ENCODE results near the gene PSEN1.

PSEN1 gene

GRCh38 chr14:73264885-73265720, 128.8 kb downstream of the PSEN1 start:
- 90% methylated on average over 18 of the region's 18 CpGs for WGBS
- Histone ChIP-seq H3K9me3 (ENCODE audit: insufficient read depth, low read depth, low read length) (no peaks in the 10 kb centered on the region), H3K36me3 (ENCODE audit: insufficient read depth, low read length) (peaks cover 8% of the 10 kb centered on the region; the same call in 1 of the 2 replicates), H3K27ac (ENCODE audit: low read depth, low read length) (no peak overlapping the region), H3K4me3 (ENCODE audit: low read length) (no peak overlapping the region), H3K4me1 (ENCODE audit: insufficient read depth, low read length) (no peaks in the 10 kb centered on the region), H3K9ac (ENCODE audit: low read depth, low read length) (no peak overlapping the region), H3K27me3 (ENCODE audit: insufficient read depth, low read length) (no peaks in the 10 kb centered on the region)

GRCh38 chr14:73265721-73266046, 129.4 kb downstream of the PSEN1 start:
- 92% methylated on average over 3 of the region's 3 CpGs for WGBS
- H3K36me3 ChIP-seq (ENCODE audit: insufficient read depth, low read length) = peaks cover 8% of the 10 kb centered on the region; the same call in 1 of the 2 replicates
- no peaks in the 10 kb centered on the region for H3K4me1 ChIP-seq (ENCODE audit: insufficient read depth, low read length)
- no peak overlapping the region for H3K27ac ChIP-seq (ENCODE audit: low read depth, low read length)
- H3K9ac ChIP-seq (ENCODE audit: low read depth, low read length) = no peak overlapping the region
- H3K27me3 ChIP-seq (ENCODE audit: insufficient read depth, low read length) = 0 out of 2 replicates have a peak, but pooled peaks cover 6% of the 10 kb centered on the region
- H3K9me3 ChIP-seq (ENCODE audit: insufficient read depth, low read depth, low read length) = no peaks in the 10 kb centered on the region
- no peak overlapping the region for H3K4me3 ChIP-seq (ENCODE audit: low read length)

- H3K36me3 ChIP-seq (ENCODE audit: insufficient read depth, low read length) = peaks cover 8% of the 10 kb centered on the region; the same call in 1 of the 2 replicates
- no peaks in the 10 kb centered on the region for H3K9me3 ChIP-seq (ENCODE audit: insufficient read depth, low read depth, low read length)
- H3K27ac ChIP-seq (ENCODE audit: low read depth, low read length) = no peak overlapping the region
- no peaks in the 10 kb centered on the region for H3K4me1 ChIP-seq (ENCODE audit: insufficient read depth, low read length)
- H3K27me3 ChIP-seq (ENCODE audit: insufficient read depth, low read length) = 0 out of 2 replicates have a peak, but pooled peaks cover 6% of the 10 kb centered on the region
- 95% methylated on average over 7 of the region's 7 CpGs for WGBS
- H3K4me3 ChIP-seq (ENCODE audit: low read length) = no peak overlapping the region
- no peak overlapping the region for H3K9ac ChIP-seq (ENCODE audit: low read depth, low read length)
Measured at GRCh38 chr14:73266317-73266716, 130.0 kb downstream of the PSEN1 start.

GRCh38 chr14:73267474-73267873, 131.2 kb downstream of the PSEN1 start:
- H3K27me3 ChIP-seq (ENCODE audit: insufficient read depth, low read length) = 0 out of 2 replicates have a peak, but pooled peaks cover 6% of the 10 kb centered on the region

GRCh38 chr14:73269729-73270531, 133.6 kb downstream of the PSEN1 start:
- peak overlapping the region; percentile 40 for H3K4me3 ChIP-seq (ENCODE audit: low read length)
- H3K27ac ChIP-seq (ENCODE audit: low read depth, low read length) = no peak overlapping the region
- peak overlapping the region; percentile 42 for H3K9ac ChIP-seq (ENCODE audit: low read depth, low read length)

More at GRCh38 chr14:73267474-73267873, 131.2 kb downstream of the PSEN1 start:
- Histone ChIP-seq H3K9me3 (ENCODE audit: insufficient read depth, low read depth, low read length) (no peaks in the 10 kb centered on the region), H3K9ac (ENCODE audit: low read depth, low read length) (no peak overlapping the region), H3K27ac (ENCODE audit: low read depth, low read length) (no peak overlapping the region), H3K4me1 (ENCODE audit: insufficient read depth, low read length) (no peaks in the 10 kb centered on the region), H3K36me3 (ENCODE audit: insufficient read depth, low read length) (peaks cover 8% of the 10 kb centered on the region; the same call in 1 of the 2 replicates), H3K4me3 (ENCODE audit: low read length) (no peak overlapping the region)
- 97% methylated on average over 6 of the region's 6 CpGs for WGBS

GRCh38 chr14:73272393-73272792, 136.1 kb downstream of the PSEN1 start:
- H3K27ac ChIP-seq (ENCODE audit: low read depth, low read length) = no peak overlapping the region
- no peak overlapping the region for H3K9ac ChIP-seq (ENCODE audit: low read depth, low read length)
- 0 out of 2 replicates have a peak, but pooled peaks cover 6% of the 10 kb centered on the region for H3K27me3 ChIP-seq (ENCODE audit: insufficient read depth, low read length)
- no peaks in the 10 kb centered on the region for H3K4me1 ChIP-seq (ENCODE audit: insufficient read depth, low read length)
- WGBS = 92% methylated on average over 6 of the region's 6 CpGs
- H3K9me3 ChIP-seq (ENCODE audit: insufficient read depth, low read depth, low read length) = no peaks in the 10 kb centered on the region
- no peak overlapping the region for H3K4me3 ChIP-seq (ENCODE audit: low read length)
- H3K36me3 ChIP-seq (ENCODE audit: insufficient read depth, low read length) = peaks cover 39% of the 10 kb centered on the region

More at GRCh38 chr14:73269729-73270531, 133.6 kb downstream of the PSEN1 start:
- WGBS = 79% methylated on average over 48 of the region's 48 CpGs
- Histone ChIP-seq H3K4me1 (ENCODE audit: insufficient read depth, low read length) (no peaks in the 10 kb centered on the region), H3K36me3 (ENCODE audit: insufficient read depth, low read length) (peaks cover 18% of the 10 kb centered on the region), H3K9me3 (ENCODE audit: insufficient read depth, low read depth, low read length) (no peaks in the 10 kb centered on the region), H3K27me3 (ENCODE audit: insufficient read depth, low read length) (0 out of 2 replicates have a peak, but pooled peaks cover 6% of the 10 kb centered on the region)
